ENCODE data around the gene PTTG1IP2. TPM values are rescaled to one million over a fixed set of nuclear protein-coding genes. Genes with fewer than 3 reads are reported as not detected.

Gene PTTG1IP2
- polyA plus RNA-seq, 2 of the 4 experiments (the other 2 are of a cell fraction), result not detected

GRCh38 chr7:90453931-90454330 is 15.5 kb upstream of the PTTG1IP2 start:
- Histone ChIP-seq H3K4me2 (no peak overlapping the region), H3K4me1 (no peaks in the 10 kb centered on the region), H3K4me3 (no peak overlapping the region), H3K9me3 (no peaks in the 10 kb centered on the region), H3K27ac (no peak overlapping the region)
- DNase-seq (ENCODE audit: low read depth in 1 of 2, low spot score in 1 of 2), result no peak
- CTCF ChIA-PET, result interaction anchor here (1.6 kb wide), 1 partner anchor 70 kb away, joined by 3 read pairs; no protein-coding TSS in a partner anchor
- no peak for ATAC-seq
- 0% methylated on average over 1 of the region's 1 CpG for WGBS (ENCODE audit: missing lambda C conversion rate)
- TF ChIP-seq SREBF2 (IDR thresholded peaks at IDR 0.05) (no peak), HES2 (IDR thresholded peaks at IDR 0.05) (no peak), PHF8 (IDR thresholded peaks at IDR 0.05; ENCODE audit: borderline replicate concordance, low read depth) (no peak), RNF2 (IDR thresholded peaks at IDR 0.05; ENCODE audit: borderline replicate concordance, low read depth) (no peak), RCOR1 (IDR thresholded peaks at IDR 0.05; ENCODE audit: low read depth, low read length) (no peak), ESRRA (IDR thresholded peaks at IDR 0.05; ENCODE audit: borderline replicate concordance, low read length) (no peak), FOXS1 (CRISPR knock-in tag; IDR thresholded peaks at IDR 0.05) (no peak), EHF (CRISPR knock-in tag; IDR thresholded peaks at IDR 0.05) (no peak), MAFK (IDR thresholded peaks at IDR 0.05; ENCODE audit: partially characterized antibody) (no peak), CHD4 (IDR thresholded peaks at IDR 0.05; ENCODE audit: borderline replicate concordance) (no peak)
- TF ChIP-seq, protein P1, sequence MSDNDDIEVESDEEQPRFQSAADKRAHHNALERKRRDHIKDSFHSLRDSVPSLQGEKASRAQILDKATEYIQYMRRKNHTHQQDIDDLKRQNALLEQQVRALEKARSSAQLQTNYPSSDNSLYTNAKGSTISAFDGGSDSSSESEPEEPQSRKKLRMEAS (IDR thresholded peaks at IDR 0.05), result no peak
- TF ChIP-seq, protein P2, sequence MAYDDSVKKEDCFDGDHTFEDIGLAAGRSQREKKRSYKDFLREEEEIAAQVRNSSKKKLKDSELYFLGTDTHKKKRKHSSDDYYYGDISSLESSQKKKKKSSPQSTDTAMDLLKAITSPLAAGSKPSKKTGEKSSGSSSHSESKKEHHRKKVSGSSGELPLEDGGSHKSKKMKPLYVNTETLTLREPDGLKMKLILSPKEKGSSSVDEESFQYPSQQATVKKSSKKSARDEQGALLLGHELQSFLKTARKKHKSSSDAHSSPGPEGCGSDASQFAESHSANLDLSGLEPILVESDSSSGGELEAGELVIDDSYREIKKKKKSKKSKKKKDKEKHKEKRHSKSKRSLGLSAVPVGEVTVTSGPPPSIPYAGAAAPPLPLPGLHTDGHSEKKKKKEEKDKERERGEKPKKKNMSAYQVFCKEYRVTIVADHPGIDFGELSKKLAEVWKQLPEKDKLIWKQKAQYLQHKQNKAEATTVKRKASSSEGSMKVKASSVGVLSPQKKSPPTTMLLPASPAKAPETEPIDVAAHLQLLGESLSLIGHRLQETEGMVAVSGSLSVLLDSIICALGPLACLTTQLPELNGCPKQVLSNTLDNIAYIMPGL (CRISPR knock-in tag; IDR thresholded peaks at IDR 0.05; ENCODE audit: borderline replicate concordance), result no peak
- TF ChIP-seq, protein P3, sequence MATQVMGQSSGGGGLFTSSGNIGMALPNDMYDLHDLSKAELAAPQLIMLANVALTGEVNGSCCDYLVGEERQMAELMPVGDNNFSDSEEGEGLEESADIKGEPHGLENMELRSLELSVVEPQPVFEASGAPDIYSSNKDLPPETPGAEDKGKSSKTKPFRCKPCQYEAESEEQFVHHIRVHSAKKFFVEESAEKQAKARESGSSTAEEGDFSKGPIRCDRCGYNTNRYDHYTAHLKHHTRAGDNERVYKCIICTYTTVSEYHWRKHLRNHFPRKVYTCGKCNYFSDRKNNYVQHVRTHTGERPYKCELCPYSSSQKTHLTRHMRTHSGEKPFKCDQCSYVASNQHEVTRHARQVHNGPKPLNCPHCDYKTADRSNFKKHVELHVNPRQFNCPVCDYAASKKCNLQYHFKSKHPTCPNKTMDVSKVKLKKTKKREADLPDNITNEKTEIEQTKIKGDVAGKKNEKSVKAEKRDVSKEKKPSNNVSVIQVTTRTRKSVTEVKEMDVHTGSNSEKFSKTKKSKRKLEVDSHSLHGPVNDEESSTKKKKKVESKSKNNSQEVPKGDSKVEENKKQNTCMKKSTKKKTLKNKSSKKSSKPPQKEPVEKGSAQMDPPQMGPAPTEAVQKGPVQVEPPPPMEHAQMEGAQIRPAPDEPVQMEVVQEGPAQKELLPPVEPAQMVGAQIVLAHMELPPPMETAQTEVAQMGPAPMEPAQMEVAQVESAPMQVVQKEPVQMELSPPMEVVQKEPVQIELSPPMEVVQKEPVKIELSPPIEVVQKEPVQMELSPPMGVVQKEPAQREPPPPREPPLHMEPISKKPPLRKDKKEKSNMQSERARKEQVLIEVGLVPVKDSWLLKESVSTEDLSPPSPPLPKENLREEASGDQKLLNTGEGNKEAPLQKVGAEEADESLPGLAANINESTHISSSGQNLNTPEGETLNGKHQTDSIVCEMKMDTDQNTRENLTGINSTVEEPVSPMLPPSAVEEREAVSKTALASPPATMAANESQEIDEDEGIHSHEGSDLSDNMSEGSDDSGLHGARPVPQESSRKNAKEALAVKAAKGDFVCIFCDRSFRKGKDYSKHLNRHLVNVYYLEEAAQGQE (IDR thresholded peaks at IDR 0.05), result no peak
- POLR2A ChIA-PET, result no interaction called here
- no peak for FAIRE-seq

DNA sequence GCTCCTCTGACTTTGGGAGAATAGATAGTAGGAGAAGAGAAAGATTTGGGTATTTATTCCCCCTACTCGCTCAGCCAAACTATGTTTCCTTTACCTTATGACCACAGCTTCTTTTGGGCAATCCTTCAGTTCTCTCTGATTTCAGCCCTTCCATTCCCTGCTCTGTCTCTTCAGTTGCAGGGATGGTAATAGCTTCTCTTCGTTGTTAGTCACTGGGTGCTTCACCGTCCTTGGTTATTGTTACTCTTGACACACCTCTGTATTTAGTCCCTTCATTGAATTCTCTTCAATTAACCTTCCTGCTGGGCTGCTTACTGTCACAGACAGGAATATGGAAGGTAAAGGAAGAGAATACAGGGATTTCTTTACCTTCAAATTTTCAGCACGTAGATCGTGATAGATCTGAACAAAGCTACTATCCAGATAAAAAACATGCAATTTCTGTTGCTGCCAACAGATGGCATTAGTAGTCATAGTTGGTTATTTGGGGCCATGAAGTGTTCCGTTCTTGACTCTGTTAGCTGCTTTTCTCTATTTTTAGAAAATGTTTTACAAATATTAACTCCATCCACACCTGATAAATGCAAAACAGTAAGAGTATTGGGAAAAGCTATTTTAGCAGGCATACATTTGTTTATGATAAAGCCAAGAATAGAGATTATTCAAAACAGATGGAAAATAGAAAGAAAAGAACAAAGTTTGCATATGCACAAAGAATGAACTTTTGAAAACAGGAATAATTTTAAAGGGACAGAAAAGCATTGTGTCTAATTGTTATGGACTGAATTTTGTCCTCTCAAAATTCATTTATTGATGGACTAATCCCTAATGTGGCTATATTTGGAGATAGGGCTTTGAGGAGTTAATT is 14.0 kb upstream of the PTTG1IP2 start:
- DNase-seq (ENCODE audit: low read depth in 1 of 2, low spot score in 1 of 2), result peak; percentile 32 to 44
- peak; percentile 84 for FAIRE-seq
- POLR2A ChIA-PET, result no interaction called here
- peak; percentile 78 to 89 for ATAC-seq
- Histone ChIP-seq H3K27ac (no peak overlapping the region), H3K4me2 (peak overlapping the region; percentile 69), H3K9me3 (no peaks in the 10 kb centered on the region), H3K4me3 (no peak overlapping the region), H3K4me1 (no peaks in the 10 kb centered on the region)
- 15% methylated on average over 6 of the region's 6 CpGs for WGBS (ENCODE audit: missing lambda C conversion rate)
- TF ChIP-seq FOSB (CRISPR knock-in tag; IDR thresholded peaks at IDR 0.05), result no peak
- peak; percentile 65 to 66 for TF ChIP-seq RAD21 (conservative IDR thresholded peaks at IDR 0.05 in 1 of 2, IDR thresholded peaks at IDR 0.05 in 1 of 2)
- peak; percentile 61 for TF ChIP-seq CTCF (IDR thresholded peaks at IDR 0.05)
- peak; percentile 57 for TF ChIP-seq SMC3 (IDR thresholded peaks at IDR 0.05)
- TF ChIP-seq GATA3 (IDR thresholded peaks at IDR 0.05; ENCODE audit: borderline replicate concordance), result no peak
- CTCF ChIA-PET, result interaction anchor here (0.6 to 1.8 kb wide), 19 partner anchors 8 to 1398 kb away, joined by 3 to 18 read pairs (median 3); partner anchors contain the start of gene CDK14

Measured in A549 (cell line).